Nephron (organoid): Measurements from ENCODE around the gene TENM4.

Source experiments
- H3K27ac Mint-ChIP-seq, 3 experiments: 2 replicates each; pipeline ENCODE4 v1.8.0; 2020; ENCODE audit warnings: mixed read lengths in 3 of 3, mild to moderate bottlenecking in 2 of 3, moderate library complexity in 1 of 3
- H3K27me3 Mint-ChIP-seq: 2 replicates; pipeline ENCODE4 v1.8.0; 2021; ENCODE audit warnings: low read depth, mild to moderate bottlenecking, moderate library complexity, mixed read lengths
- H3K36me3 Mint-ChIP-seq: 2 replicates; pipeline ENCODE4 v1.8.0; 2020; ENCODE audit warnings: low read depth, mixed read lengths
- H3K4me1 Mint-ChIP-seq: 2 replicates; pipeline ENCODE4 v1.8.0; 2020; ENCODE audit warnings: mixed read lengths
- H3K4me3 Mint-ChIP-seq, 3 experiments: 2 replicates each; pipeline ENCODE4 v1.8.0; 2020; ENCODE audit warnings: mild to moderate bottlenecking in 3 of 3, mixed read lengths in 3 of 3, moderate library complexity in 2 of 3
- H3K9me3 Mint-ChIP-seq: 2 replicates; pipeline ENCODE4 v1.8.0; 2020; ENCODE audit warnings: mixed read lengths
- CTCF ChIP-seq, 3 experiments: fragments of 200-600 bp; sonication (generic); IDR thresholded peaks; one replicate each; pipeline ENCODE4 v1.5.0; 2021; ENCODE audit warnings: antibody characterized with exemption in 3 of 3; ENCODE audit not compliant: unreplicated experiment in 3 of 3

The TENM4 gene

GRCh38 chr11:79068356-79068755 is 372.5 kb downstream of the TENM4 start:
- Mint-ChIP-seq H3K27ac (peak overlapping the region in 1 of 3 experiments; percentile 51), H3K9me3 (no peaks in the 10 kb centered on the region), H3K27me3 (peaks cover 6% of the 10 kb centered on the region), H3K36me3 (peaks cover 17% of the 10 kb centered on the region), H3K4me1 (peaks cover 42% of the 10 kb centered on the region), H3K4me3 (no peak overlapping the region)
- no peak for TF ChIP-seq CTCF (IDR thresholded peaks at IDR 0.05; ENCODE audit: unreplicated experiment in 3 of 3)

DNA sequence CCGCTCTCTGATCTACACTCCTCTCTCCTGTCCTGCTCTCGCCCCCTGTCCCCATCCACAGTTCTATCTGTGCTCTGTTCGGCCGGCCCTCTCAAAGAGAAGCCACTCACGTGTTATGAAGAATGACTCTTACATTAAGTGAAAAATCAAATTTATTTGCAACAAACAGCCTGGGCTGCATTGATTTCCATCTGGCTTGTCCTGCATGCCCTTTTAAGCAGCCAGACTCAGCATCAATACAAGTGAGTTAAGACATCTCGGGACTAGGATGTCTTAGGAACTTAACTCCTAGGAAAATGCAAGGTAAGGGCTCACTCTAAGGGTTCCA is 373.5 kb downstream of the TENM4 start:
- TF ChIP-seq CTCF (IDR thresholded peaks at IDR 0.05; ENCODE audit: unreplicated experiment in 3 of 3): no peak
- Mint-ChIP-seq H3K36me3 (peaks cover 17% of the 10 kb centered on the region), H3K9me3 (no peaks in the 10 kb centered on the region), H3K27ac (peak overlapping the region; percentile 3 to 31 (median 4)), H3K4me1 (peaks cover 37% of the 10 kb centered on the region), H3K4me3 (peak overlapping the region; percentile 19 to 49 (median 23)), H3K27me3 (peaks cover 6% of the 10 kb centered on the region)

- Mint-ChIP-seq H3K27ac (peak overlapping the region; percentile 3 to 31 (median 4)), H3K4me3 (peak overlapping the region; percentile 19 to 49 (median 23)), H3K9me3 (no peaks in the 10 kb centered on the region), H3K27me3 (peaks cover 6% of the 10 kb centered on the region), H3K4me1 (peaks cover 31% of the 10 kb centered on the region), H3K36me3 (peaks cover 17% of the 10 kb centered on the region)
- TF ChIP-seq CTCF (IDR thresholded peaks at IDR 0.05; ENCODE audit: unreplicated experiment in 3 of 3): no peak
Observed at GRCh38 chr11:79066456-79067351, 374.1 kb downstream of the TENM4 start.

DNA sequence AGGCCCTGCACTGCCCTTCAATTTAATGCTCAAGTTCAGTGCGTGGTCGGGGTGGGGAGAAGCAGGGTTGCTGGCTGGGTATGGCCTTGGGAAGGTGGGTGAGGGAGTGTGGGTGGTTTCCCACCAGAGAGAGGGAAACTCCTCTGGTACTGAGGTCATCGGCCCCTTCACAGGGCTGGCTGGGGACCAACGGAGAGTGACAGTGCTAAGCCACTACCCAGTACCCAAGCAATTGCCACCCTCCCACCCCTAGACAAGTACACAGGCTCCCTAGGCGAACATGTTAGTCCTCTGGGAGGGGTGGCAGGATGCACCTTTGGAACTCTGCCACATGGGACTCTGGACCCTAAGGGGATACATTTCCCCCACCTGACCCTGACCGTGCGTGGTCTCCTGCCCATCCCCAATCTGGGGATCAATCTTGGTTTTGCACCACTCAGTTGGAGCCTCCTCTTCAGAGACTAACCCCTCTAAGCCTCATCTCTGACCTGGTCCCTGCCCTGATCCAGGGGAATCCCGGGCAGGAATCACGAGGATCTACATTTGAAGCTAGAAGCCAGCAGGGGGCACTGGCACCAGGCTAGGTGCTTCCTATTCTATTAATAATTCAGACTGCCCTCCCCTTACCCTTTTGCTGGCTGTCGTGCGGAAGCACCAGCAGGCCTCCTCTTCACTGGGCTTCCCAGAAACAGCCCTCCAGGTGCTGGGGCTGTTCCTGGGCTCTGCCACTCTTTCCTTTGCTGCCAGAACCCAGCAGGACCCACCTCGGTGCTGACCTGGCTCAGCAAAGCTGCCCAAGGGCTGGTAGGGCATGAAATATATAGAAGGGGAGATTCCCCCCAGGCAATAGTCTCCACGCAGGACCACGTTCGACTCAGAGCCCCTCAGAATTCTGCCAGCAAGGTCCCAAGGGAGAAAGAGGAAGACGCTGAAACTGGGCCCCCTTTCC is 377.7 kb downstream of the TENM4 start:
- Mint-ChIP-seq H3K27ac (peak overlapping the region in 1 of 3 experiments; percentile 66), H3K9me3 (no peaks in the 10 kb centered on the region), H3K27me3 (no peaks in the 10 kb centered on the region), H3K36me3 (no peaks in the 10 kb centered on the region), H3K4me3 (no peak overlapping the region), H3K4me1 (peaks cover 27% of the 10 kb centered on the region)
- TF ChIP-seq CTCF (IDR thresholded peaks at IDR 0.05; ENCODE audit: unreplicated experiment in 3 of 3): peak; percentile 54 to 67 (median 56)

DNA sequence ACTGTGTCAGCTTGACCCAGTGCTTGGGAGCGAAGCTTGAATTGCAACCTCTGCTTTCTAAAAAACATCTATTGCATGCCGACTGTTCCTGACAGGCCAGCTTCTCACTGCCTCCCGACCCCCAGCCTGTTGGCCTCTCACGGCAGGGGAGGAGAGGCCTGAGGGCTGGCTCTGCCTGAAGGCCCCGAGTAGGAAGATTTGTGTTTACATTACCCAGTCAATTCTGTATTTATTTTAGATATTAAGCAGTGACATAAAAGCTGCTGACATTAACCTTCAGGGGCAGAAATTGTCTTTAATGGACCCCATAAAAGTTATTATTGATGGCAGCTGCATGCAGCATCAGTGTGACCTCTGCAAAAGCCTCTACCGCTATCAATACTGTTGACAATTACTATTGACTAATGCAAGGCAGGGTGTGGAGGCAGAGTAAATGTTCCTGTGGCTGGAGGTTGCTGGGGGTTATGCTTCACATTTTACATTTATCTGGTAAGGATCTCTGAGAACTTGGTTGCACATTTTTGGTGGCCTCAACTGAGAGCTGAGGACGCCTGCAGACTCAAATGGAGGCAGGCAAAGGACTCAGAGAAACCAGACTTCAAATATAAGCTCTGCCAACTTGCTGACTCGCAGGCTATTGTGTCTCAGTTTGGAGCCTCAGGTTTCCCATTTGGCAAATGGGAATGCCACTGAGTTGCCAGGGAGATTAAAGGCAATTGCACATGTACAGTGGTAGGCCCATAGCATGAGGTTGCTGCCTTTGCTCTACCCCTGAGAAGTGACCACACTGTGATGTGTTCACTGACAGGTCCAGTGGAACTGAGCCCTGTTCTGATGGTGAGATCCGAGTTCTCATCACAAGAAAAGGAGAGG is 380.5 kb downstream of the TENM4 start:
- no peak for TF ChIP-seq CTCF (IDR thresholded peaks at IDR 0.05; ENCODE audit: unreplicated experiment in 3 of 3)
- Mint-ChIP-seq H3K27me3 (no peaks in the 10 kb centered on the region), H3K36me3 (peaks cover 5% of the 10 kb centered on the region), H3K9me3 (no peaks in the 10 kb centered on the region), H3K27ac (peak overlapping the region; percentile 24 to 86 (median 85)), H3K4me1 (peaks cover 34% of the 10 kb centered on the region), H3K4me3 (no peak overlapping the region)
